Loucy (cell line): Measurements from ENCODE around the gene ITPK1.

Source experiments
- H2AFZ ChIP-seq: fragments of 200-600 bp; sonication (generic); 2 replicates; pipeline ENCODE4 v1.6.0; 2016; ENCODE audit warnings: antibody characterized with exemption, mild to moderate bottlenecking, low read length, moderate library complexity
- H3F3A ChIP-seq: fragments of 200-600 bp; 2 replicates; pipeline ENCODE4 v1.6.0; 2016; ENCODE audit warnings: antibody characterized with exemption, low read depth, mild to moderate bottlenecking
- H3K27me3 ChIP-seq: fragments of 200-600 bp; sonication (generic); 2 replicates; pipeline ENCODE4 v1.6.1; 2014; ENCODE audit warnings: low read length, mild to moderate bottlenecking; ENCODE audit not compliant: insufficient read depth, poor library complexity, severe bottlenecking
- H3K36me3 ChIP-seq: fragments of 200-600 bp; sonication (generic); 2 replicates; pipeline ENCODE4 v1.6.1; 2016; ENCODE audit warnings: low read length; ENCODE audit not compliant: insufficient read depth
- H3K4me1 ChIP-seq: fragments of 200-600 bp; sonication (generic); 2 replicates; pipeline ENCODE4 v1.5.1; 2014; ENCODE audit warnings: low read length, mild to moderate bottlenecking; ENCODE audit not compliant: insufficient read depth, poor library complexity, severe bottlenecking
- H3K4me2 ChIP-seq: fragments of 200-600 bp; sonication (generic); 2 replicates; pipeline ENCODE4 v1.6.0; 2014; ENCODE audit warnings: antibody characterized with exemption, low read length, low read depth, mild to moderate bottlenecking; ENCODE audit not compliant: poor library complexity, severe bottlenecking
- H3K4me3 ChIP-seq: fragments of 200-600 bp; sonication (generic); 2 replicates; pipeline ENCODE4 v1.5.1; 2014; ENCODE audit warnings: low read length, mild to moderate bottlenecking, mixed read lengths; ENCODE audit not compliant: poor library complexity, severe bottlenecking
- H3K79me2 ChIP-seq: fragments of 200-600 bp; sonication (generic); 2 replicates; pipeline ENCODE4 v1.6.1; 2014; ENCODE audit warnings: low read length; ENCODE audit not compliant: insufficient read depth
- H3K9ac ChIP-seq: fragments of 200-600 bp; sonication (generic); 2 replicates; pipeline ENCODE4 v1.6.0; 2014; ENCODE audit warnings: mild to moderate bottlenecking, low read depth, low read length, moderate library complexity; ENCODE audit not compliant: poor library complexity, severe bottlenecking
- H3K9me2 ChIP-seq: fragments of 200-600 bp; sonication (generic); replicated peaks from 2 replicates; pipeline ENCODE4 v1.6.1; 2016; ENCODE audit warnings: low read depth, low read length, mixed read lengths
- H3K9me3 ChIP-seq: fragments of 200-600 bp; sonication (generic); 2 replicates; pipeline ENCODE4 v1.6.1; 2014; ENCODE audit warnings: mild to moderate bottlenecking, antibody characterized with exemption, low read length, low read depth; ENCODE audit not compliant: insufficient read depth
- H4K20me1 ChIP-seq: fragments of 200-600 bp; sonication (generic); 2 replicates; pipeline ENCODE4 v1.6.0; 2014; ENCODE audit warnings: antibody characterized with exemption, low read length, mild to moderate bottlenecking; ENCODE audit not compliant: insufficient read depth, poor library complexity, severe bottlenecking
- CTCF ChIP-seq: fragments of 200-600 bp; sonication (generic); conservative IDR thresholded peaks from 2 replicates; pipeline ENCODE4 v1.5.1; 2014; ENCODE audit warnings: mild to moderate bottlenecking, antibody characterized with exemption, low read length
- EZH2phosphoT487 ChIP-seq: fragments of 200-600 bp; IDR thresholded peaks from 2 replicates; pipeline ENCODE4 v1.6.1; 2018; ENCODE audit warnings: antibody characterized with exemption, mild to moderate bottlenecking, moderate library complexity, borderline replicate concordance

The ITPK1 gene

GRCh38 chr14:93009471-93010129 lies 106.1 kb downstream of the ITPK1 start:
- H3K4me2 ChIP-seq: no peak overlapping the region
- H3K9ac ChIP-seq: no peak overlapping the region
- TF ChIP-seq EZH2phosphoT487 (no peak), CTCF (no peak)
- no peaks in the 10 kb centered on the region for H3K27me3 ChIP-seq
- no peaks in the 10 kb centered on the region for H4K20me1 ChIP-seq
- no peaks in the 10 kb centered on the region for H3K9me2 ChIP-seq
- peaks cover 15% of the 10 kb centered on the region for H3K4me1 ChIP-seq
- no peaks in the 10 kb centered on the region for H3F3A ChIP-seq
- H3K79me2 ChIP-seq: peaks cover 3% of the 10 kb centered on the region; the same call in 1 of the 2 replicates
- H3K36me3 ChIP-seq: peaks cover 26% of the 10 kb centered on the region; the same call in 1 of the 2 replicates
- no peak overlapping the region for H2AFZ ChIP-seq
- no peak overlapping the region for H3K4me3 ChIP-seq
- no peaks in the 10 kb centered on the region for H3K9me3 ChIP-seq

DNA sequence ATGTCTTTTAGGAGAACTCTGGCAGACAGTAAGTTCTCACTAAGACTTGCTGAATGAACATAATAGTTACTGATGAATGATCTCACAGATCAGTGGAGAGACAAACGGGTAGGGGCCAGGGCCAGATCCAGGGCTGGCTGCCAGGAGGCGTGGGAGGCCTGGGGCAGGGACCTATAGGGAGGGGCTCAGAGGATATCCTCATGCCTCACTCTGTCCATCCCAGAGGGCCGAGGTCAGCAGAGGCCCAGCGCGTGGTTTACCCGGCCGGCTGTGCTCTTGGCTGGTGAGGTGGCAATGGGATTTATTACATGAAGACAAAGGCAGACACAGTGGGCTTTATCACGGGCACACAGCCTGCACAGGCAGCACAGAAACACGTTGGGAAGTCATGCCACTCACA lies 107.3 kb downstream of the ITPK1 start:
- H3K36me3 ChIP-seq: peaks cover 21% of the 10 kb centered on the region; the same call in 1 of the 2 replicates
- H3K9me2 ChIP-seq: no peaks in the 10 kb centered on the region
- H3K4me1 ChIP-seq: peaks cover 12% of the 10 kb centered on the region
- peaks cover 3% of the 10 kb centered on the region; the same call in 1 of the 2 replicates for H3K79me2 ChIP-seq
- H3F3A ChIP-seq: no peaks in the 10 kb centered on the region
- H3K9me3 ChIP-seq: no peaks in the 10 kb centered on the region
- no peaks in the 10 kb centered on the region for H4K20me1 ChIP-seq
- no peak overlapping the region for H3K4me2 ChIP-seq
- no peak overlapping the region for H3K9ac ChIP-seq
- H3K4me3 ChIP-seq: no peak overlapping the region
- no peak overlapping the region for H2AFZ ChIP-seq
- TF ChIP-seq CTCF: no peak
- no peak for TF ChIP-seq EZH2phosphoT487
- H3K27me3 ChIP-seq: no peaks in the 10 kb centered on the region

- H3K9ac ChIP-seq: no peak overlapping the region
- H3K79me2 ChIP-seq: peaks cover 5% of the 10 kb centered on the region; the same call in 1 of the 2 replicates
- no peak overlapping the region for H3K4me2 ChIP-seq
- no peaks in the 10 kb centered on the region for H4K20me1 ChIP-seq
- peaks cover 21% of the 10 kb centered on the region; the same call in 1 of the 2 replicates for H3K36me3 ChIP-seq
- H3K9me2 ChIP-seq: no peaks in the 10 kb centered on the region
- no peak overlapping the region for H3K4me3 ChIP-seq
- H3K27me3 ChIP-seq: no peaks in the 10 kb centered on the region
- TF ChIP-seq CTCF: no peak
- no peak for TF ChIP-seq EZH2phosphoT487
- no peaks in the 10 kb centered on the region for H3K9me3 ChIP-seq
- H3K4me1 ChIP-seq: peaks cover 9% of the 10 kb centered on the region
- no peaks in the 10 kb centered on the region for H3F3A ChIP-seq
- H2AFZ ChIP-seq: no peak overlapping the region
These were observed 108.3 kb downstream of the ITPK1 start for GRCh38 chr14:93007225-93007997.
